Liver (tissue), 3 donors: Measurements from ENCODE around the gene GPX3.

ENCODE experiments used
- GABPA ChIP-seq, 2 donors: IDR thresholded peaks in 1 of 2; conservative IDR thresholded peaks in 1 of 2; 2 replicates each; pipeline ENCODE4 v1.6.1; 2016; ENCODE audit warnings: antibody characterized with exemption in 2 of 2, mild to moderate bottlenecking in 1 of 2, moderate library complexity in 1 of 2
- YY1 ChIP-seq: IDR thresholded peaks from 2 replicates; pipeline ENCODE4 v1.6.1; 2016; ENCODE audit warnings: antibody characterized with exemption, mild to moderate bottlenecking
- TF ChIP-seq, protein P1 (sequence below): fragments of 150-350 bp; IDR thresholded peaks from 2 replicates; pipeline ENCODE4 v1.5.1; 2017; ENCODE audit warnings: improper control_type of control experiment, low read depth, low read length; ENCODE audit not compliant: missing input control
- TF ChIP-seq, protein P2 (sequence below): IDR thresholded peaks from 2 replicates; pipeline ENCODE4 v1.6.1; 2016; ENCODE audit warnings: antibody characterized with exemption
- donor health status: healthy.
- donor health status: healthy.

GRCh38 chr5:151025250-151025606 lies 4.8 kb downstream of the GPX3 start:
- TF ChIP-seq, protein P1, sequence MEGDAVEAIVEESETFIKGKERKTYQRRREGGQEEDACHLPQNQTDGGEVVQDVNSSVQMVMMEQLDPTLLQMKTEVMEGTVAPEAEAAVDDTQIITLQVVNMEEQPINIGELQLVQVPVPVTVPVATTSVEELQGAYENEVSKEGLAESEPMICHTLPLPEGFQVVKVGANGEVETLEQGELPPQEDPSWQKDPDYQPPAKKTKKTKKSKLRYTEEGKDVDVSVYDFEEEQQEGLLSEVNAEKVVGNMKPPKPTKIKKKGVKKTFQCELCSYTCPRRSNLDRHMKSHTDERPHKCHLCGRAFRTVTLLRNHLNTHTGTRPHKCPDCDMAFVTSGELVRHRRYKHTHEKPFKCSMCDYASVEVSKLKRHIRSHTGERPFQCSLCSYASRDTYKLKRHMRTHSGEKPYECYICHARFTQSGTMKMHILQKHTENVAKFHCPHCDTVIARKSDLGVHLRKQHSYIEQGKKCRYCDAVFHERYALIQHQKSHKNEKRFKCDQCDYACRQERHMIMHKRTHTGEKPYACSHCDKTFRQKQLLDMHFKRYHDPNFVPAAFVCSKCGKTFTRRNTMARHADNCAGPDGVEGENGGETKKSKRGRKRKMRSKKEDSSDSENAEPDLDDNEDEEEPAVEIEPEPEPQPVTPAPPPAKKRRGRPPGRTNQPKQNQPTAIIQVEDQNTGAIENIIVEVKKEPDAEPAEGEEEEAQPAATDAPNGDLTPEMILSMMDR: no peak
- TF ChIP-seq YY1: no peak
- no peak for TF ChIP-seq GABPA (IDR thresholded peaks at IDR 0.05 in 1 of 2, conservative IDR thresholded peaks at IDR 0.05 in 1 of 2)
- TF ChIP-seq, protein P2, sequence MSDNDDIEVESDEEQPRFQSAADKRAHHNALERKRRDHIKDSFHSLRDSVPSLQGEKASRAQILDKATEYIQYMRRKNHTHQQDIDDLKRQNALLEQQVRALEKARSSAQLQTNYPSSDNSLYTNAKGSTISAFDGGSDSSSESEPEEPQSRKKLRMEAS: no peak
